A549 (cell line): ENCODE measurements around the gene STOX2. TPM values are rescaled to one million over a fixed set of nuclear protein-coding genes. Genes with fewer than 3 reads are reported as not detected.

ENCODE experiments used
- ATAC-seq, 2 experiments: fragments of 200-7000 bp in 1 of 2; fragments of >200 bp in 1 of 2; cut with Nextera tagmentation in 1 of 2; cut with Tn5 transposase in 1 of 2; 3 replicates each; pipeline versions ENCODE4 v1.8.0 to v1.9.1; 2018 to 2020; ENCODE audit warnings: mild to moderate bottlenecking in 1 of 2, moderate library complexity in 1 of 2
- CTCF ChIA-PET: fragments of 300-600 bp; sonication (Branson Sonifier 250); formaldehyde crosslinking; extraction: SDS; loops from one replicate; lab custom pipeline; 2021; ENCODE audit warnings: antibody characterized with exemption, inconsistent platforms; lab: Yijun Ruan, JAX
- POLR2A ChIA-PET: fragments of 350-600 bp; formaldehyde crosslinking; extraction: SDS; loops from one replicate; lab custom pipeline; 2021; ENCODE audit warnings: antibody characterized with exemption, inconsistent platforms; lab: Yijun Ruan, JAX
- DNase-seq, 2 experiments: peaks; one replicate each; pipeline versions ENCODE4 v3.0.0 to v3.0.0-alpha.2; 2011 to 2016; ENCODE audit warnings: low read depth in 1 of 2, low spot score in 1 of 2
- FAIRE-seq: peaks from 2 replicates; lab custom pipeline; 2011; peaks lifted over from hg19 to GRCh38; lab: Jason Lieb, UNC
- H3K27ac ChIP-seq, 2 experiments: fragments of >200 bp; sonication (Bioruptor Twin); formaldehyde crosslinking; 3 replicates each; pipeline ENCODE4 v1.5.1; 2016 to 2017
- H3K4me1 ChIP-seq: fragments of >200 bp; sonication (Bioruptor Twin); formaldehyde crosslinking; 3 replicates; pipeline ENCODE4 v1.6.1; 2016
- H3K4me2 ChIP-seq: fragments of >200 bp; sonication (Bioruptor Twin); formaldehyde crosslinking; 3 replicates; pipeline ENCODE4 v1.6.1; 2016
- H3K4me3 ChIP-seq: fragments of >200 bp; sonication (Bioruptor Twin); formaldehyde crosslinking; 3 replicates; pipeline ENCODE4 v1.5.1; 2016
- H3K9me3 ChIP-seq: fragments of >200 bp; sonication (Bioruptor Twin); formaldehyde crosslinking; 3 replicates; pipeline ENCODE4 v1.6.1; 2016
- CBX2 ChIP-seq: fragments of 200-600 bp; sonication (generic); IDR thresholded peaks from 2 replicates; pipeline ENCODE4 v1.6.1; 2016; ENCODE audit warnings: low read depth, mild to moderate bottlenecking, borderline replicate concordance
- CBX8 ChIP-seq: fragments of 200-600 bp; sonication (generic); IDR thresholded peaks from 2 replicates; pipeline ENCODE4 v1.6.1; 2016
- CTCF ChIP-seq: fragments of >200 bp; sonication (Bioruptor Twin); formaldehyde crosslinking; IDR thresholded peaks from 3 replicates; pipeline ENCODE4 v1.5.1; 2016
- E2F6 ChIP-seq: IDR thresholded peaks from 2 replicates; pipeline ENCODE4 v1.6.1; 2012; ENCODE audit warnings: low read depth, borderline replicate concordance
- EP300 ChIP-seq, 2 experiments: fragments of >200 bp; sonication (Bioruptor Twin); formaldehyde crosslinking; IDR thresholded peaks; 2 replicates in 1 of 2; 3 replicates in 1 of 2; pipeline ENCODE4 v1.6.1; 2016 to 2017
- FOSL2 ChIP-seq, 2 experiments: fragments of 450-650 bp in 1 of 2; fragments of >200 bp in 1 of 2; sonication (Bioruptor Twin) in 1 of 2; formaldehyde crosslinking; IDR thresholded peaks; 2 replicates each; pipeline versions ENCODE4 v1.5.0 to v1.6.1; 2016 to 2020; ENCODE audit warnings: mild to moderate bottlenecking in 1 of 2, moderate library complexity in 1 of 2
- JUN ChIP-seq, 2 experiments: fragments of >200 bp; sonication (Bioruptor Twin); formaldehyde crosslinking; IDR thresholded peaks; 2 replicates in 1 of 2; 3 replicates in 1 of 2; pipeline ENCODE4 v1.6.1; 2016 to 2017
- MAFK ChIP-seq: fragments of 450-650 bp; IDR thresholded peaks from 2 replicates; pipeline ENCODE4 v1.6.1; 2014; ENCODE audit not compliant: partially characterized antibody
- MAX ChIP-seq: IDR thresholded peaks from 2 replicates; pipeline ENCODE4 v1.6.1; 2012
- MYC ChIP-seq: IDR thresholded peaks from 2 replicates; pipeline ENCODE4 v1.6.1; 2012; ENCODE audit warnings: mild to moderate bottlenecking, inconsistent platforms, low read length, improper control_type of control experiment, borderline replicate concordance
- NFE2L2 ChIP-seq: fragments of 150-350 bp; conservative IDR thresholded peaks from 2 replicates; pipeline ENCODE4 v1.6.1; 2014; ENCODE audit warnings: low read length
- NPAS2 ChIP-seq: fragments of 250-450 bp; sonication (Bioruptor Pico); IDR thresholded peaks from 2 replicates; pipeline ENCODE4 v1.8.0; 2022; ENCODE audit warnings: mild to moderate bottlenecking, moderate library complexity, borderline replicate concordance
- POLR2A ChIP-seq: IDR thresholded peaks from 2 replicates; pipeline ENCODE4 v1.6.1; 2012; ENCODE audit warnings: mild to moderate bottlenecking, low read length
- RCOR1 ChIP-seq: fragments of 150-350 bp; IDR thresholded peaks from 2 replicates; pipeline ENCODE4 v1.6.1; 2014; ENCODE audit warnings: antibody characterized with exemption, low read length, low read depth
- REST ChIP-seq: fragments of 200-600 bp; sonication (generic); IDR thresholded peaks from 2 replicates; pipeline ENCODE4 v1.6.1; 2016; ENCODE audit warnings: antibody characterized with exemption, mild to moderate bottlenecking, moderate library complexity
- TP53 ChIP-seq: fragments of 250-450 bp; sonication (Bioruptor Pico); IDR thresholded peaks from 2 replicates; pipeline ENCODE4 v1.5.0; 2021; ENCODE audit warnings: mild to moderate bottlenecking, moderate library complexity
- WGBS: methylation state at CpG from one replicate; pipeline ENCODE4 v1.1.6; 2017; ENCODE audit errors: missing lambda C conversion rate; 5-methylcytosine and 5-hydroxymethylcytosine counted together
- polyA plus RNA-seq, 4 experiments: library from polyadenylated mRNA; depleted of rRNA in 3 of 4; stranded (reverse); fragments of >200 nt; fragmentation: RNase III in 1 of 4; extraction: RNeasy Plus Mini Kit Qiagen cat#74134 plus additional on column Dnase treatment in 1 of 4; gene quantifications; 2 replicates in 3 of 4; 3 replicates in 1 of 4; pipeline ENCODE4 v1.2.3, GENCODE V29; 2011 to 2017

The STOX2 gene
- polyA plus RNA-seq, 2 of the 4 experiments (the other 2 are of a cell fraction), result 2.7 to 5.2 TPM

- CTCF ChIA-PET, result interaction anchor here (1.8 kb wide), 1 partner anchor 11 kb away, joined by 6 read pairs; no protein-coding TSS in a partner anchor
- peak; percentile 88 to 92 for ATAC-seq
- peak; percentile 26 to 68 for DNase-seq
- WGBS, result 46% methylated on average over 38 of the region's 43 CpGs
- POLR2A ChIA-PET, result interaction anchor here (0.6 to 1.9 kb wide), 13 partner anchors 8 to 662 kb away, joined by 3 to 21 read pairs (median 4); partner anchors contain the start of genes CASP3 and STOX2
- peaks cover 22% of the 10 kb centered on the region for H3K4me1 ChIP-seq
- H3K4me3 ChIP-seq, result peak overlapping the region; percentile 47
- no peak for FAIRE-seq
- no peak for TF ChIP-seq RCOR1
- no peak for TF ChIP-seq MYC
- TF ChIP-seq FOSL2 (IDR thresholded peaks at IDR 0.05), result no peak
- TF ChIP-seq FOSL2 (CRISPR knock-in tag; IDR thresholded peaks at IDR 0.05), result no peak
- TF ChIP-seq CBX2, result no peak
- TF ChIP-seq MAFK, result no peak
- no peak for TF ChIP-seq EP300 (IDR thresholded peaks at IDR 0.05)
- TF ChIP-seq POLR2A, result peak; percentile 40
- TF ChIP-seq TP53 (CRISPR knock-in tag), result peak; percentile 71; the same call in 1 of the 2 replicates
- no peak for TF ChIP-seq E2F6
- no peak for TF ChIP-seq REST
- H3K27ac ChIP-seq, result peak overlapping the region; percentile 88 to 91
- no peaks in the 10 kb centered on the region for H3K9me3 ChIP-seq
- H3K4me2 ChIP-seq, result peak overlapping the region; percentile 96
Measured at GRCh38 chr4:183986971-183987946, 82.2 kb downstream of the STOX2 start.

- no peak for TF ChIP-seq CBX8
- TF ChIP-seq NFE2L2, result peak; percentile 82
- TF ChIP-seq MAFK, result peak; percentile 98
- peak in 1 of 2 experiments; percentile 37; a peak in 3 of 5 replicates for TF ChIP-seq JUN (IDR thresholded peaks at IDR 0.05)
- TF ChIP-seq POLR2A, result peak; percentile 81
- TF ChIP-seq NPAS2 (CRISPR knock-in tag), result no peak
- no peak for TF ChIP-seq CTCF
- peak; percentile 55; the same call in 1 of the 2 replicates for TF ChIP-seq FOSL2 (IDR thresholded peaks at IDR 0.05)
- peak; percentile 96 for TF ChIP-seq FOSL2 (CRISPR knock-in tag; IDR thresholded peaks at IDR 0.05)
- peak; percentile 44; the same call in 1 of the 2 replicates for TF ChIP-seq MAX
- WGBS, result 0% methylated on average over 10 of the region's 10 CpGs
- peak overlapping the region; percentile 88 to 91 for H3K27ac ChIP-seq
- POLR2A ChIA-PET, result interaction anchor here (0.6 to 1.9 kb wide), 14 partner anchors 8 to 661 kb away, joined by 3 to 21 read pairs (median 4); partner anchors contain the start of genes CASP3 and STOX2
- CTCF ChIA-PET, result interaction anchor here (1.8 kb wide), 1 partner anchor 11 kb away, joined by 6 read pairs; no protein-coding TSS in a partner anchor
- ATAC-seq, result peak; percentile 95 to 96
- DNase-seq, result peak; percentile 76 to 95
- peak overlapping the region; percentile 96 for H3K4me2 ChIP-seq
- no peaks in the 10 kb centered on the region for H3K9me3 ChIP-seq
- H3K4me1 ChIP-seq, result peaks cover 22% of the 10 kb centered on the region
- peak overlapping the region; percentile 47 for H3K4me3 ChIP-seq
- peak; percentile 73 for FAIRE-seq
Measured at GRCh38 chr4:183987987-183988392, 82.9 kb downstream of the STOX2 start.
